ENCODE measurements around the gene PRKCI. TPM values are rescaled to one million over a fixed set of nuclear protein-coding genes. Genes with fewer than 3 reads are reported as not detected.
A peak's percentile ranks its signal among the peaks of the same experiment; 100 is the strongest.

Gene PRKCI
- total and polyA plus RNA-seq, 4 donors: 9.6 to 33.6 (median 23.9) TPM

DNA sequence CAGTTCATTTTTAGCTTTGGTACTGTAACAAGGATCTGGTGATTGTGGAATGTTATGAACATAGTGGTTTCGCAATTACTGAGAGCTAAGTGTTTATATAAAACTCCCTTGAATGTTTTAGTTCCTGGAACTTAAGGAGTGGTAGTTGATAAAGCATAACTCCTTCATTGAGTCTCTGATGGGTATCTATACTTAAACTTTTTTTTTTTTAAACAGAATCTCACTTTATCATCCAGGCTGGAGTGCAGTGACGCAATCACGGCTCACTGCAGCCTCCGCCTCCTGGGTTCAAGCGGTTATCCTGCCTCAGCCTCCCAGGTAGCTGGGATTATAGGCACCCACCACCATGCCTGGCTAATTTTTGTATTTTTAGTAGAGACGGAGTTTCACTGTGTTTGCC is 11.3 kb downstream of the PRKCI start:
- H3K4me1 ChIP-seq (ENCODE audit: control insufficient read depth in 1 of 2, insufficient read depth in 2 of 2, low read length in 2 of 2): peaks cover 0 to 5% of the 10 kb centered on the region in 2 donors
- H3K9me3 ChIP-seq (ENCODE audit: control insufficient read depth, low read length): no peaks in the 10 kb centered on the region
- intact Hi-C loops (cut with DNase I): no loop called here
- peaks cover 0 to 3% of the 10 kb centered on the region in 2 donors for H3K36me3 ChIP-seq (ENCODE audit: control insufficient read depth in 1 of 2, insufficient read depth in 2 of 2, low read length in 1 of 2)
- H3K27ac ChIP-seq (ENCODE audit: low read depth in 1 of 2, low read length in 2 of 2): peak overlapping the region in 1 of 2 donors; percentile 51
- WGBS, 2 donors: 52 to 53% methylated on average over 6 of the region's 6 CpGs
- H3K27me3 ChIP-seq (ENCODE audit: control insufficient read depth in 1 of 2, insufficient read depth in 2 of 2, low read length in 1 of 2): no peaks in the 10 kb centered on the region
- no peak for DNase-seq
- no peak overlapping the region for H3K4me3 ChIP-seq (ENCODE audit: low read length in 2 of 2)
- no peak for ATAC-seq (ENCODE audit: low FRiP score)

GRCh38 chr3:170240142-170240541 is 17.9 kb downstream of the PRKCI start:
- WGBS, 2 donors: 91 to 94% methylated on average over 1 of the region's 1 CpG
- Histone ChIP-seq H3K27me3 (ENCODE audit: control insufficient read depth in 1 of 2, insufficient read depth in 2 of 2, low read length in 1 of 2) (no peaks in the 10 kb centered on the region), H3K9me3 (ENCODE audit: control insufficient read depth, low read length) (no peaks in the 10 kb centered on the region), H3K4me1 (ENCODE audit: control insufficient read depth in 1 of 2, insufficient read depth in 2 of 2, low read length in 2 of 2) (peaks cover 0 to 1% of the 10 kb centered on the region in 2 donors), H3K36me3 (ENCODE audit: control insufficient read depth in 1 of 2, insufficient read depth in 2 of 2, low read length in 1 of 2) (peaks cover 0 to 3% of the 10 kb centered on the region in 2 donors), H3K4me3 (ENCODE audit: low read length in 2 of 2) (no peak overlapping the region), H3K27ac (ENCODE audit: low read depth in 1 of 2, low read length in 2 of 2) (no peak overlapping the region)
- DNase-seq: no peak
- no peak for ATAC-seq (ENCODE audit: low FRiP score)
- intact Hi-C loops (cut with DNase I): no loop called here

DNA sequence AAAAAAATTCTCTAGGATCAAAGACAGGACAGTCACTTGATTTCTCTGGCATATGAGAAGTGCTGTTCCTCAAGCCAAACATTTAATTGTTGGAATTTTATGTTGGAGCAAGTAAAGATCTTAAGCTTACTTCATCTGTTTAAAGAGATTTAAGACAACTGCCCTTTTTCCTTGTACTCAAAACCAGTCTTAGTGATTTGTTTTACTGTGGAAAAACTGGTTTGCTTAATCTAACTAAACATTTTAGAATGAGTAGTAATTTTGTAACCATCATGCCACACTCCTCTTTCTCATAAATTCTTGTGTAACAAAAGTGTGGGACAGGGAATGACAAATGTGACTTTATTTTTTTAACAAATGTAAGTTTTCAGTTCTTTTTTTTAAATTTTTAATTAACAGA is 18.4 kb downstream of the PRKCI start:
- no peak overlapping the region for H3K27ac ChIP-seq (ENCODE audit: low read depth in 1 of 2, low read length in 2 of 2)
- intact Hi-C loops (cut with DNase I): no loop called here

GRCh38 chr3:170244576-170244975 is 22.4 kb downstream of the PRKCI start:
- Histone ChIP-seq H3K9me3 (ENCODE audit: control insufficient read depth, low read length) (no peaks in the 10 kb centered on the region), H3K36me3 (ENCODE audit: control insufficient read depth in 1 of 2, insufficient read depth in 2 of 2, low read length in 1 of 2) (no peaks in the 10 kb centered on the region), H3K27ac (ENCODE audit: low read depth in 1 of 2, low read length in 2 of 2) (no peak overlapping the region), H3K4me1 (ENCODE audit: control insufficient read depth in 1 of 2, insufficient read depth in 2 of 2, low read length in 2 of 2) (peaks cover 0 to 1% of the 10 kb centered on the region in 2 donors), H3K4me3 (ENCODE audit: low read length in 2 of 2) (no peak overlapping the region), H3K27me3 (ENCODE audit: control insufficient read depth in 1 of 2, insufficient read depth in 2 of 2, low read length in 1 of 2) (no peaks in the 10 kb centered on the region)
- ATAC-seq (ENCODE audit: low FRiP score) (no peak), DNase-seq (no peak)
- intact Hi-C loops (cut with DNase I): no loop called here
- 88 to 90% methylated on average over 2 of the region's 2 CpGs for WGBS, 2 donors

More for the DNA sequence above, 18.4 kb downstream of the PRKCI start:
- no peak for ATAC-seq (ENCODE audit: low FRiP score)
- H3K36me3 ChIP-seq (ENCODE audit: control insufficient read depth in 1 of 2, insufficient read depth in 2 of 2, low read length in 1 of 2): peaks cover 0 to 3% of the 10 kb centered on the region in 2 donors
- no peak overlapping the region for H3K4me3 ChIP-seq (ENCODE audit: low read length in 2 of 2)
- H3K9me3 ChIP-seq (ENCODE audit: control insufficient read depth, low read length): no peaks in the 10 kb centered on the region
- H3K27me3 ChIP-seq (ENCODE audit: control insufficient read depth in 1 of 2, insufficient read depth in 2 of 2, low read length in 1 of 2): no peaks in the 10 kb centered on the region
- DNase-seq: no peak
- H3K4me1 ChIP-seq (ENCODE audit: control insufficient read depth in 1 of 2, insufficient read depth in 2 of 2, low read length in 2 of 2): peaks cover 0 to 1% of the 10 kb centered on the region in 2 donors

GRCh38 chr3:170247875-170248274 is 25.7 kb downstream of the PRKCI start:
- Histone ChIP-seq H3K4me1 (ENCODE audit: control insufficient read depth in 1 of 2, insufficient read depth in 2 of 2, low read length in 2 of 2) (peaks cover 0 to 1% of the 10 kb centered on the region in 2 donors), H3K27ac (ENCODE audit: low read depth in 1 of 2, low read length in 2 of 2) (no peak overlapping the region), H3K27me3 (ENCODE audit: control insufficient read depth in 1 of 2, insufficient read depth in 2 of 2, low read length in 1 of 2) (no peaks in the 10 kb centered on the region), H3K36me3 (ENCODE audit: control insufficient read depth in 1 of 2, insufficient read depth in 2 of 2, low read length in 1 of 2) (no peaks in the 10 kb centered on the region), H3K9me3 (ENCODE audit: control insufficient read depth, low read length) (no peaks in the 10 kb centered on the region), H3K4me3 (ENCODE audit: low read length in 2 of 2) (no peak overlapping the region)
- ATAC-seq (ENCODE audit: low FRiP score) (no peak), DNase-seq (no peak)
- intact Hi-C loops (cut with DNase I): no loop called here
- 78 to 81% methylated on average over 1 of the region's 1 CpG for WGBS, 2 donors

DNA sequence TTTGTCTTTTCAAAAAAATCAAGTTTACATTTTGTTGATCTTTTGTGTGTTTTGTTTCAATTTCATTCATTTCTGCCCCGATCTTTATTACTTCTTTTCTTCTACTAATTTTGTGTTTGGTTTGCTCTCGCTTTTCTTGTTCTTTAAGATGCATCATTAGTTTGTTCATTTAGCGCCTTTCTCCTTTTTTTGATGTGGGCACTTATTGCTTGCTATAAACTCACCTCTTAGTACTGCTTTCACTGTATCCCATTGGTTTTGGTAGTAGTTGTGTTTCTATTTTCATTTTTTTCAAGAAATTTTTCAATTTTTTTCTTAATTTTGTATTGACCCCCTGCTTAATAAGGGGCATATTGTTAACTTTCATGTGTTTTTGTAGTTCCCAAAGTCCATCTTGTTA is 34.4 kb downstream of the PRKCI start:
- 98 to 99% methylated on average over 3 of the region's 3 CpGs for WGBS, 2 donors
- intact Hi-C loops (cut with DNase I): no loop called here
- Histone ChIP-seq H3K9me3 (ENCODE audit: control insufficient read depth, low read length) (no peaks in the 10 kb centered on the region), H3K27ac (ENCODE audit: low read depth in 1 of 2, low read length in 2 of 2) (no peak overlapping the region), H3K27me3 (ENCODE audit: control insufficient read depth in 1 of 2, insufficient read depth in 2 of 2, low read length in 1 of 2) (no peaks in the 10 kb centered on the region), H3K4me3 (ENCODE audit: low read length in 2 of 2) (no peak overlapping the region), H3K4me1 (ENCODE audit: control insufficient read depth in 1 of 2, insufficient read depth in 2 of 2, low read length in 2 of 2) (no peaks in the 10 kb centered on the region), H3K36me3 (ENCODE audit: control insufficient read depth in 1 of 2, insufficient read depth in 2 of 2, low read length in 1 of 2) (no peaks in the 10 kb centered on the region)
- DNase-seq (no peak), ATAC-seq (ENCODE audit: low FRiP score) (no peak)

DNA sequence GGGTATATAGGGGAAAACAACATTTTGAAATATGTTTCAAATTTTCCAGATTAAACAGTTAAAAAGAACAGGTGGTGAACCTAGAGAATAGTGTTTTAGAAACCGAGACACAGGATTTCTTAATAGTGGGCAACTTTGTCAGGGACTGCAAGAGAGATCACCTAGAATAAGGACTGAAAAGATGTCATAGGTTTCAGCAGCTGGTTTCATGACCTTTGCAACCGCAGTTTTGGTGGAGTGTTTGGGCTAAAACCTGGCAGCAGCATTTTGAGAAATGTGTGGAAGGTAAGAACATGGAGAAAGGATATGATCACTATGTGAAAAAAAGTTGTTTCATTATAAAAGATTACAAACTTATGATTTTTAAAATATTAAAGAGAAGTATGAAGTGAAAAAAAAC is 34.9 kb downstream of the PRKCI start:
- no peaks in the 10 kb centered on the region for H3K27me3 ChIP-seq (ENCODE audit: control insufficient read depth in 1 of 2, insufficient read depth in 2 of 2, low read length in 1 of 2)
- WGBS, 2 donors: 93 to 97% methylated on average over 2 of the region's 2 CpGs
- ATAC-seq (ENCODE audit: low FRiP score): no peak
- intact Hi-C loops (cut with DNase I): no loop called here
- H3K4me3 ChIP-seq (ENCODE audit: low read length in 2 of 2): no peak overlapping the region
- no peak overlapping the region for H3K27ac ChIP-seq (ENCODE audit: low read depth in 1 of 2, low read length in 2 of 2)
- no peaks in the 10 kb centered on the region for H3K9me3 ChIP-seq (ENCODE audit: control insufficient read depth, low read length)
- H3K4me1 ChIP-seq (ENCODE audit: control insufficient read depth in 1 of 2, insufficient read depth in 2 of 2, low read length in 2 of 2): no peaks in the 10 kb centered on the region
- DNase-seq: no peak
- no peaks in the 10 kb centered on the region for H3K36me3 ChIP-seq (ENCODE audit: control insufficient read depth in 1 of 2, insufficient read depth in 2 of 2, low read length in 1 of 2)

- Histone ChIP-seq H3K27ac (ENCODE audit: low read depth in 1 of 2, low read length in 2 of 2) (no peak overlapping the region), H3K9me3 (ENCODE audit: control insufficient read depth, low read length) (no peaks in the 10 kb centered on the region), H3K27me3 (ENCODE audit: control insufficient read depth in 1 of 2, insufficient read depth in 2 of 2, low read length in 1 of 2) (no peaks in the 10 kb centered on the region), H3K4me1 (ENCODE audit: control insufficient read depth in 1 of 2, insufficient read depth in 2 of 2, low read length in 2 of 2) (no peaks in the 10 kb centered on the region), H3K36me3 (ENCODE audit: control insufficient read depth in 1 of 2, insufficient read depth in 2 of 2, low read length in 1 of 2) (no peaks in the 10 kb centered on the region), H3K4me3 (ENCODE audit: low read length in 2 of 2) (no peak overlapping the region)
- 90 to 96% methylated on average over 3 of the region's 3 CpGs for WGBS, 2 donors
- intact Hi-C loops (cut with DNase I): no loop called here
- DNase-seq: no peak
- ATAC-seq (ENCODE audit: low FRiP score): no peak
Measured at GRCh38 chr3:170258105-170258487, 35.9 kb downstream of the PRKCI start.

DNA sequence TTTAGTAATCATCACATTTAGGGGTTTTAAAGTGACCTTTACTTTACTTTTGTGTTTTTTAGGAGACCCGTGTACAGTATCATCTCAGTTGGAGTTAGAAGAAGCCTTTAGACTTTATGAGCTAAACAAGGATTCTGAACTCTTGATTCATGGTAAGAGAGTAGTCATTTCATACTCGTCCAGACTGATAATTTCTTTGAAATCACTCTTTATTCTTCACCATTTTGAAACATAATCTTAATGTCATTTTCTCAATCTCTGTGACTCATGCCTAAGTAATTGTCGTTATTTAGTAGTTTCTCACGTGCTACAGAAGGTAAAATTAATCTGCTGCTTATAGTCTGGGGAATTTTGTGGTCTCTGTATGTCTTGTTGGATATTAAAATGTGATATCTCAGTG is 37.7 kb downstream of the PRKCI start:
- WGBS, 2 donors: 89 to 93% methylated on average over 4 of the region's 4 CpGs
- Histone ChIP-seq H3K4me1 (ENCODE audit: control insufficient read depth in 1 of 2, insufficient read depth in 2 of 2, low read length in 2 of 2) (no peaks in the 10 kb centered on the region), H3K4me3 (ENCODE audit: low read length in 2 of 2) (no peak overlapping the region), H3K27me3 (ENCODE audit: control insufficient read depth in 1 of 2, insufficient read depth in 2 of 2, low read length in 1 of 2) (no peaks in the 10 kb centered on the region), H3K27ac (ENCODE audit: low read depth in 1 of 2, low read length in 2 of 2) (no peak overlapping the region), H3K36me3 (ENCODE audit: control insufficient read depth in 1 of 2, insufficient read depth in 2 of 2, low read length in 1 of 2) (peaks cover 0 to 2% of the 10 kb centered on the region in 2 donors), H3K9me3 (ENCODE audit: control insufficient read depth, low read length) (no peaks in the 10 kb centered on the region)
- intact Hi-C loops (cut with DNase I): no loop called here
- DNase-seq (no peak), ATAC-seq (ENCODE audit: low FRiP score) (no peak)

Measured in aorta (tissue), 5 donors.